Measurements from ENCODE around the gene TJAP1. TPM values are rescaled to one million over a fixed set of nuclear protein-coding genes. Genes with fewer than 3 reads are reported as not detected.
"Not testable (repeated sequence)": the region's sequence is repeated elsewhere in the genome, so short reads cannot be mapped to it uniquely, and the experiment has no call there.

TJAP1 gene
- total RNA-seq, 2 experiments from 2014 or later = 36.5 to 41.8 TPM

- Mint-ChIP-seq H3K27me3 (no peaks in the 10 kb centered on the region), H3K36me3 (ENCODE audit: low read depth) (no peaks in the 10 kb centered on the region), H3K9me3 (no peaks in the 10 kb centered on the region), H3K4me3 (no peak overlapping the region), H3K27ac (no peak overlapping the region), H3K4me1 (peaks cover 19% of the 10 kb centered on the region)
- no peak for DNase-seq
- CTCF ChIA-PET = interaction anchor here (1.3 to 7.0 kb wide), 4 partner anchors 8 to 263 kb away, joined by 3 to 54 read pairs (median 6); partner anchors contain the start of genes DNPH1 and LRRC73
- POLR2A ChIA-PET = no interaction called here
Observed at GRCh38 chr6:43491750-43492661, 14.6 kb downstream of the TJAP1 start.

- ChIA-PET POLR2A (no interaction called here), CTCF (interaction anchor here (1.8 to 7.0 kb wide), 3 partner anchors 9 to 14 kb away, joined by 5 to 54 read pairs (median 6); partner anchors contain the start of gene LRRC73)
- Mint-ChIP-seq H3K36me3 (ENCODE audit: low read depth) (no peaks in the 10 kb centered on the region), H3K27ac (no peak overlapping the region), H3K9me3 (no peaks in the 10 kb centered on the region), H3K4me1 (peaks cover 19% of the 10 kb centered on the region), H3K27me3 (no peaks in the 10 kb centered on the region), H3K4me3 (no peak overlapping the region)
- no peak for DNase-seq
Observed at GRCh38 chr6:43492673-43493072, 15.3 kb downstream of the TJAP1 start.

- Mint-ChIP-seq H3K36me3 (ENCODE audit: low read depth) (no peaks in the 10 kb centered on the region), H3K27me3 (no peaks in the 10 kb centered on the region), H3K27ac (peak overlapping the region; percentile 14), H3K9me3 (no peaks in the 10 kb centered on the region), H3K4me3 (no peak overlapping the region), H3K4me1 (peaks cover 19% of the 10 kb centered on the region)
- CTCF ChIA-PET = interaction anchor here (0.6 to 7.0 kb wide), 7 partner anchors 9 to 589 kb away, joined by 3 to 54 read pairs (median 4); partner anchors contain the start of genes LRRC73 and TJAP1
- POLR2A ChIA-PET = no interaction called here
- DNase-seq = no peak
Observed at GRCh38 chr6:43493230-43493629, 15.9 kb downstream of the TJAP1 start.

- CTCF ChIA-PET = interaction anchor here (0.6 to 7.0 kb wide), 5 partner anchors 10 to 71 kb away, joined by 3 to 54 read pairs (median 4); partner anchors contain the start of genes LRRC73 and TJAP1
- Mint-ChIP-seq H3K27me3 (no peaks in the 10 kb centered on the region), H3K27ac (peak overlapping the region; percentile 72), H3K9me3 (no peaks in the 10 kb centered on the region), H3K4me1 (peaks cover 19% of the 10 kb centered on the region), H3K36me3 (ENCODE audit: low read depth) (no peaks in the 10 kb centered on the region), H3K4me3 (no peak overlapping the region)
- DNase-seq = no peak
- POLR2A ChIA-PET = no interaction called here
Observed at GRCh38 chr6:43493833-43494232, 16.5 kb downstream of the TJAP1 start.

- POLR2A ChIA-PET = no interaction called here
- Mint-ChIP-seq H3K4me1 (peaks cover 19% of the 10 kb centered on the region), H3K4me3 (no peak overlapping the region), H3K9me3 (no peaks in the 10 kb centered on the region), H3K27ac (peak overlapping the region; percentile 72), H3K27me3 (no peaks in the 10 kb centered on the region), H3K36me3 (ENCODE audit: low read depth) (peaks cover 1% of the 10 kb centered on the region)
- CTCF ChIA-PET = interaction anchor here (0.6 to 7.0 kb wide), 4 partner anchors 10 to 30 kb away, joined by 3 to 54 read pairs (median 12); partner anchors contain the start of gene LRRC73
- DNase-seq = no peak
Observed at GRCh38 chr6:43494321-43494720, 17.0 kb downstream of the TJAP1 start.

GRCh38 chr6:43494766-43495165 is 17.4 kb downstream of the TJAP1 start:
- Mint-ChIP-seq H3K4me3 (no peak overlapping the region), H3K27me3 (no peaks in the 10 kb centered on the region), H3K27ac (peak overlapping the region; percentile 88), H3K4me1 (peaks cover 19% of the 10 kb centered on the region), H3K36me3 (ENCODE audit: low read depth) (peaks cover 3% of the 10 kb centered on the region), H3K9me3 (no peaks in the 10 kb centered on the region)
- POLR2A ChIA-PET = no interaction called here
- CTCF ChIA-PET = interaction anchor here (0.6 to 7.0 kb wide), 6 partner anchors 10 to 39 kb away, joined by 3 to 54 read pairs (median 4); partner anchors contain the start of gene LRRC73
- DNase-seq = no peak

GRCh38 chr6:43495409-43495941 is 18.1 kb downstream of the TJAP1 start:
- CTCF ChIA-PET = interaction anchor here (0.6 to 7.0 kb wide), 7 partner anchors 11 to 472 kb away, joined by 3 to 54 read pairs (median 5); partner anchors contain the start of gene LRRC73
- peak overlapping the region; percentile 88 for H3K27ac Mint-ChIP-seq
- H3K9me3 Mint-ChIP-seq = no peaks in the 10 kb centered on the region
- H3K4me3 Mint-ChIP-seq = no peak overlapping the region
- POLR2A ChIA-PET = no interaction called here
- H3K4me1 Mint-ChIP-seq = peaks cover 19% of the 10 kb centered on the region
- H3K36me3 Mint-ChIP-seq (ENCODE audit: low read depth) = peaks cover 3% of the 10 kb centered on the region
- H3K27me3 Mint-ChIP-seq = no peaks in the 10 kb centered on the region
- peak; percentile 41 for DNase-seq

GRCh38 chr6:43496370-43497128 is 19.2 kb downstream of the TJAP1 start:
- Mint-ChIP-seq H3K27me3 (no peaks in the 10 kb centered on the region), H3K4me1 (peaks cover 19% of the 10 kb centered on the region), H3K4me3 (no peak overlapping the region), H3K9me3 (no peaks in the 10 kb centered on the region), H3K36me3 (ENCODE audit: low read depth) (peaks cover 7% of the 10 kb centered on the region), H3K27ac (no peak overlapping the region)
- DNase-seq = no peak
- ChIA-PET CTCF (interaction anchor here (0.7 to 7.0 kb wide), 6 partner anchors 11 to 113 kb away, joined by 3 to 54 read pairs (median 4); partner anchors contain the start of genes LRRC73, POLR1C and YIPF3), POLR2A (no interaction called here)

- no peak for DNase-seq
- CTCF ChIA-PET = interaction anchor here (1.4 to 7.0 kb wide), 4 partner anchors 10 to 114 kb away, joined by 3 to 54 read pairs (median 12); partner anchors contain the start of gene LRRC73
- H3K4me1 Mint-ChIP-seq = peaks cover 19% of the 10 kb centered on the region
- no peaks in the 10 kb centered on the region for H3K27me3 Mint-ChIP-seq
- no peak overlapping the region for H3K27ac Mint-ChIP-seq
- H3K4me3 Mint-ChIP-seq = no peak overlapping the region
- no peaks in the 10 kb centered on the region for H3K9me3 Mint-ChIP-seq
- peaks cover 7% of the 10 kb centered on the region for H3K36me3 Mint-ChIP-seq (ENCODE audit: low read depth)
- POLR2A ChIA-PET = no interaction called here
Observed at GRCh38 chr6:43497129-43497396, 19.7 kb downstream of the TJAP1 start.

GRCh38 chr6:43497689-43498088 is 20.3 kb downstream of the TJAP1 start:
- no peaks in the 10 kb centered on the region for H3K9me3 Mint-ChIP-seq
- peak overlapping the region; percentile 62 for H3K27ac Mint-ChIP-seq
- H3K36me3 Mint-ChIP-seq (ENCODE audit: low read depth) = peaks cover 7% of the 10 kb centered on the region
- no peak for DNase-seq
- ChIA-PET POLR2A (no interaction called here), CTCF (interaction anchor here (1.4 to 3.8 kb wide), 3 partner anchors 10 to 96 kb away, joined by 3 to 19 read pairs (median 10); no protein-coding TSS in a partner anchor)
- H3K27me3 Mint-ChIP-seq = no peaks in the 10 kb centered on the region
- H3K4me3 Mint-ChIP-seq = no peak overlapping the region
- peaks cover 19% of the 10 kb centered on the region for H3K4me1 Mint-ChIP-seq

GRCh38 chr6:43498291-43498690 is 20.9 kb downstream of the TJAP1 start:
- not testable (repeated sequence) for H3K27me3 Mint-ChIP-seq

GRCh38 chr6:43499028-43499815 is 21.9 kb downstream of the TJAP1 start:
- peaks cover 14% of the 10 kb centered on the region for H3K4me1 Mint-ChIP-seq
- ChIA-PET POLR2A (no interaction called here), CTCF (interaction anchor here (0.6 to 2.4 kb wide), 4 partner anchors 9 to 869 kb away, joined by 3 to 10 read pairs (median 4); no protein-coding TSS in a partner anchor)
- H3K27me3 Mint-ChIP-seq = no peaks in the 10 kb centered on the region
- no peak overlapping the region for H3K27ac Mint-ChIP-seq
- H3K9me3 Mint-ChIP-seq = no peaks in the 10 kb centered on the region
- DNase-seq = no peak
- H3K4me3 Mint-ChIP-seq = no peak overlapping the region
- H3K36me3 Mint-ChIP-seq (ENCODE audit: low read depth) = peaks cover 9% of the 10 kb centered on the region

More at GRCh38 chr6:43498291-43498690, 20.9 kb downstream of the TJAP1 start:
- H3K36me3 Mint-ChIP-seq (ENCODE audit: low read depth); DNase-seq; H3K27ac Mint-ChIP-seq; H3K9me3 Mint-ChIP-seq; H3K4me3 Mint-ChIP-seq; POLR2A ChIA-PET: not testable (repeated sequence)
- CTCF ChIA-PET = interaction anchor here (0.5 to 2.4 kb wide), 2 partner anchors 10 to 205 kb away, joined by 3 to 10 read pairs; no protein-coding TSS in a partner anchor
- peaks cover 19% of the 10 kb centered on the region for H3K4me1 Mint-ChIP-seq
